Skin of body (tissue), 2 donors: ENCODE data around the gene RPL13A. TPM values are rescaled to one million over a fixed set of nuclear protein-coding genes. Genes with fewer than 3 reads are reported as not detected.

Experiments
- DNase-seq: peaks from one replicate; lab custom pipeline; 2025; lab: John Stamatoyannopoulos, UW
- total RNA-seq: library from RNA; depleted of rRNA; stranded (reverse); fragments of >200 nt; gene quantifications from one replicate; pipeline ENCODE4 v1.2.3, GENCODE V29; 2014

RPL13A gene
- total RNA-seq, 1 donor from 2014 or later: 3,296 TPM

DNA sequence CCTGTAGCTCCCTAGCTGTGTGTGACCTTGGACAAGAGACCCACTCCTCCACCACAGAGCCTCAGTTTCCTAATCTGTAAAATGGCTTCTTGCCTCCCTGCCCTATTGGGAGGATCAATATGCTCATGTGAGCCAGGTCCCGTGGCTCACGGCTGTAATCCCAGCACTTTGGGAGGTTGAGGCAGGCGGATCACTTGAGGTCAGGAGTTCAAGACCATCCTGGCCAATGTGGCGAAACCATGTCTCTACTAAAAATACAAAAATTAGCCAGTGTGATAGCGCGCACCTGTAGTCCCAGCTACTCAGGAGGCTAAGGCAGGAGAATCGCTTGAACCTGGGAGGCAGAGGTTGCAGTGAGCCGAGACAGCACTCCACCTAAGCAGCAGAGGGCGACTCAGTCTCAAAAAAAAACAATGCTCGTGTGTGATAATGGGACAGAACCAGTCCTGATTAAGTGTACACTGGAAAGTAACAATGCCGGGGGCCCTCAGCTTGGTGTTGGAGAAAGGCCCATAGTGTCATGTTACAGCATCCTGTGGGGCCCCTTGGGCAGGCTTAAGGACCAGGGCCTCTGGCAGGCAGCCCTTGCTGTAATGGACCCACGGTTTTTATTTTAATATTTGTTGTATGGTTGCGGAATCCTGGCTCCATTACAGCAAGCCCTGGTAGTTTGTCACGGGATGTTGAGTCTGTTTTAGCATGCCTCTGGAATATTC is 15.6 kb downstream of the RPL13A start:
- DNase-seq: peak; percentile 74

- no peak for DNase-seq
Measured at GRCh38 chr19:49503582-49503962, 16.2 kb downstream of the RPL13A start.

DNA sequence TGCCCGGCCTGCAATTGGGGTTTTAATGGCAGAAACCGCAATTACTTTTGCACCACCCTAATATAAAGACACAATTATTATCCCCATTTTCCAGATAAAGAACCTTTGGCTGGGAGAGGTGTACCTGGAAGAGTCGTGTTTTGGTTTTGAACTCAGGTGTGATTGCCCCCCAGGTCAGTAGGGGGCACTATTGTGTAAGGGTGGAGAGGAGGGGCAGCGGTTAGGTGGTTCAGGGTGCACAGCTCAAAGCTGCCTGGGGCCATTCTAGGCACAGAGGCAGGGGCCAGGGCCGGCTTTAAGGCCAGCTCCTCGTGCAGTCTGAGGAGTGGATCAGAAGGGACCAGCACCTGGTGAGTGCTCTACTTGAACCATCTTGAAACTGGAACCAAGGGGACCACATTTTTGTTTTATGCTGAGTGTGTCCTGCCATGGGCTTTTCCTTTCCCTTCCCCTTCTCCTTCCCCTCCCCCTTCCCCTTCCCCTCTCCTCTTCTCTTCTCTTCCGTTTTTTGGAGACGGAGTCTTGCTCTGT is 19.2 kb downstream of the RPL13A start:
- no peak for DNase-seq

- no peak for DNase-seq
Measured at GRCh38 chr19:49507803-49508494, 20.5 kb downstream of the RPL13A start.

DNA sequence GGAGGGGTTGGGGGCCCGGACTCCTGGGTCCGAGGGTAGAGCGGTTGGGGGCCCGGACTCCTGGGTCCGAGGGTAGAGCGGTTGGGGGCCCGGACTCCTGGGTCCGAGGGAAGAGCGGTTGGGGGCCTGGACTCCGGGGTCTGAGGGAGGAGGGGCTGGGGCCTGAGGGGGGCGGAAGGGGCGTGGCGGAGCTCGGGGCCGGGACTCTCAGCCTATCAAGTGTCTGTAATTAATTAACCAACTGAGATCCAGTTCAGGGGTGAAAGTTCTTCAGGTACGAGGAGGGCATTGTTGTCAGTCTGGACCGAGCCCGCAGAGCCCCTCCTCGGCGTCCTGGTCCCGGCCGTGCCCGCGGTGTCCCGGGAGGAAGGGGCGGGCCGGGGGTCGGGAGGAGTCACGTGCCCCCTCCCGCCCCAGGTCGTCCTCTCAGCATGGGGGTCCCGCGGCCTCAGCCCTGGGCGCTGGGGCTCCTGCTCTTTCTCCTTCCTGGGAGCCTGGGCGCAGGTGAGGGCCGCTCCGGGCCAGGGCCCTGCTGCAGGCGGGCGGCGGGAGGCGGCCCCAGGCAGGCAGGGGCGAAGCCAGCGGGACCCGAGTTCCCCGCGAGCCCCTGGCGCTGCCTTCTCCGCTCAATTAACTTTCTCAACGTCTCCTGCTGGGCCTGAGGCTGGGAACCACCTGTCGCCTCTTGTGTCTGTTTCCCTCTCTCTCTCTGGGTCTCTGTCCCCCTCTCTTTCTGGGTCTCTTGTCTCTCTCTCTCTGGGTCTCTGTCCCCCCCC is 25.8 kb downstream of the RPL13A start:
- peak; percentile 30 for DNase-seq

GRCh38 chr19:49513746-49514118 is 26.3 kb downstream of the RPL13A start:
- no peak for DNase-seq

GRCh38 chr19:49514151-49514550 is 26.7 kb downstream of the RPL13A start:
- no peak for DNase-seq

DNA sequence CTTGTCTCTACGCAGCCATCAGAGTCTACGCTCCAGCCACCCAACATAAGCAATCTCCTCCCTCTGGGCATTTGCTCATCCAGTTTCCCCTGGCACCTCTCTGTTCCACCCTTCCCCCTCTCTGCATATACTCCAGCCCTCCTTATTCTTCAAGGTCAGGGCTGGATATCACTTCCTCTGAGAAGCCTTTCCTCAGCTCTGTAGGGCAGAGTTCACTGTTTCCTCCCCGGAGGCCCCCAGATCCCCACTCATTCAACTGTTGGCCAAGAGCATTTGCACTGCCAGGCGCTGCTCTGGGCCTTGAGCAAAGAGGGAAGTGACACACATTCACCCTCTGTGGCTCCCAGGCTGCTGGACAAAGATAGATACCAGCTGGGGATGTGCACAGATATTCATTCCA is 28.4 kb downstream of the RPL13A start:
- no peak for DNase-seq

- no peak for DNase-seq
Measured at GRCh38 chr19:49518033-49518432, 30.6 kb downstream of the RPL13A start.

DNA sequence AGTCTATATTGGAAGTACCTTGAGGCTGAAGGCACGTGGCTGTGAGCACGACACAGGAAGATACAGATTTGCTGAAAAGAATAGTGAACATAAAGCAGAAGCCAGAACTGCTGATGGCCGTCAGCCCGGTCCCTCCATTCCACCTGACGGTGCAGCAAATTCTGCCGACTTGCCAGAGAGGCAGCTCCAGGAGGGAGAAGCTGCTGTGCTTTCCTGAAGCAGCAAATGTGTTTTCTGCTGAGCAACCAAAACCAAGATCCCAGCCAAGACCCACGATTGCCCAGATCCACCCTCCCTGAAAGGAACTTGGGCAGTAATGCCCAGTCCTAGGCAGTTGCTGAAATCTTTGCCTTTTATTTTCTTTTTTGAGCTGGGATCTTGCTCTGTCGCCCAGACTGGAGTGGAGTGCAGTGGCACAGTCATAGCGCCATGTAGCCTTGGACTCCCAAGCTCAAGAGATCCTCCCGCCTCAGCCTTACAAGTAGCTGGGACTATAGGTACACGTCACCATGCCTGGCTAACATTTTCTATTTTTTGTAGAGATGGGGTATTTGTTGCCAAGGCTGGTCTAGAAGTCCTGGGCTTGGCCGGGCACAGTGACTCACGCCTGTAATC is 33.4 kb downstream of the RPL13A start:
- DNase-seq: no peak

GRCh38 chr19:49524812-49525455 is 37.5 kb downstream of the RPL13A start:
- DNase-seq: no peak

- peak; percentile 62 for DNase-seq
Measured at GRCh38 chr19:49528211-49528771, 40.9 kb downstream of the RPL13A start.

DNA sequence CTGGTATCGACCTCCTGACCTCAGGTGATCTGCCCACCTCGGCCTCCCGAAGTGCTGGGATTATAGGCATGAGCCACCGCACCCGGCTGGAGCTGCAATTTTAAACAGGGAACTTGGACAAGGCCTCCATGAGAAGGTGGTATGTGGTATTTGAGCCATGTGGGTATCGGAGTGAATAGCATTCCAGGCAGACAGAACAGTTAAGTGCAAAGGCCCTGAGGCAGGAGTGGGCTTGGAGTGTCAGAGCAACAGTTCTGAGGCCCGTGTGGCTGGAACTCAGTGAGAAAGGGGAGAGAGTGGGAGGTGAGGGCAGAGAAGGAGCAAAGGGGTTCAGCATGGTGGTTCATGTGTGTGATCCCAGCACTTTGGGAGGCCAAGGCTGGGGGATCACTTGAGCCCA is 43.3 kb downstream of the RPL13A start:
- DNase-seq: no peak

- no peak for DNase-seq
Measured at GRCh38 chr19:49533551-49534488, 46.4 kb downstream of the RPL13A start.

GRCh38 chr19:49534632-49535385 is 47.4 kb downstream of the RPL13A start:
- no peak for DNase-seq

GRCh38 chr19:49536921-49537462 is 49.6 kb downstream of the RPL13A start:
- DNase-seq: no peak

GRCh38 chr19:49538643-49539042 is 51.2 kb downstream of the RPL13A start:
- DNase-seq: no peak

DNA sequence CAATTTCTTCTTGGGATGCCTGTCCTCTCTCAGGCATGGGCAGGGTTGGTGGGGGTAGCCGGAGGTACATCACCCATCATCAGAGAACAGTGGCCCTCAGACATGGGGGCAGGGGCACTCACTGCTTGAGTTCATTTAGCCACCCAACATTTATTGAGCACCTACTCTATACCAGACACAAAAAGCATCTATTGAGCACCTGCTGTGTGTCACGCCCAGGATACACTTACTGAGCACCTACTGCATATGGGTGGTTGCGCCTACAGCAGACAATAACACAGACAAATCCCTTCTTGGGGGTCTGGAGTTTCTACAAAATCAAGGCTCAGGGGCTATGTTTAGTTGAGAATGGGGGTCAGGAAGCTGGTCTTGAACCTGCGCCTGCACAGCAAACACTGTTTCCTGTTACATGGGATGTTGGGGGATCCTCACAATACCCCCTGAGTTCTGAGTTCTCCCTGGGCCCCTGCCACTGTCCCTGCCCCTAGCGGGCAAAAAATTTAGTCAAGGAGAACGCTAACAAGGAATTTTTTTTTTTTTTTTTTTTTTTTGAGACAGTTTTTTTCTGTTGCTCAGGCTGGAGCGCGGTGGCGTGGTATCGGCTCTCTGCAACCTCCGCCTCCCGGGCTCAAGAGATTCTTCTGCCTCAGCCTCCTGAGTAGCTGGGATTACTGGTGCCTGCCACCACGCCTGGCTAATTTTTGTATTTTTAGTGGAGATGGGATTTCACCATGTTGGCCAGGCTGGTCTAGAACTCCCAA is 52.0 kb downstream of the RPL13A start:
- no peak for DNase-seq
